Stomach (tissue), 4 donors: ENCODE results near the gene GLT6D1.

ENCODE experiments used
- CTCF ChIP-seq, 7 experiments: fragments of 450-650 bp in 4 of 7; fragments of 200-600 bp in 3 of 7; sonication (generic) in 3 of 7; IDR thresholded peaks; one replicate each; pipeline ENCODE4 v1.5.1; 2016 to 2019; ENCODE audit warnings: antibody characterized with exemption in 7 of 7, control low read depth in 2 of 7, mild to moderate bottlenecking in 1 of 7
- EP300 ChIP-seq: sonication (generic); formaldehyde crosslinking; IDR thresholded peaks from one replicate; pipeline ENCODE4 v1.6.1; 2017; ENCODE audit warnings: antibody characterized with exemption
- POLR2AphosphoS5 ChIP-seq, 3 donors: sonication (generic); formaldehyde crosslinking; IDR thresholded peaks; one replicate each; pipeline ENCODE4 v1.6.1; 2016; ENCODE audit warnings: antibody characterized with exemption in 3 of 3

GRCh38 chr9:135592331-135592590 lies 47.1 kb downstream of the GLT6D1 start:
- TF ChIP-seq CTCF (IDR thresholded peaks at IDR 0.05) (no peak), EP300 (no peak), POLR2AphosphoS5 (IDR thresholded peaks at IDR 0.05) (no peak)
